Measurements from ENCODE around the gene BTN3A1. TPM values are rescaled to one million over a fixed set of nuclear protein-coding genes. Genes with fewer than 3 reads are reported as not detected.
"Not testable (repeated sequence)": the region's sequence is repeated elsewhere in the genome, so short reads cannot be mapped to it uniquely, and the experiment has no call there.

Gene BTN3A1
- polyA plus RNA-seq (2012; ENCODE audit: insufficient read depth, insufficient read length) = 29.3 TPM

GRCh38 chr6:26401987-26402658 is at the start of gene BTN3A1:
BTN3A1 (plus strand) TSS chr6:26402275; CDS start chr6:26405564, 3,289 bp downstream.
- peak within 1 kb of the TSS; percentile 64 for H3K4me3 ChIP-seq (ENCODE audit: low read length)
- DNase-seq (ENCODE audit: low read depth, low spot score) = peak; percentile 71

- no peak for DNase-seq (ENCODE audit: low read depth, low spot score)
These were observed 49.8 kb upstream of the BTN3A1 start for GRCh38 chr6:26352315-26352714.

GRCh38 chr6:26354162-26354561 is 47.9 kb upstream of the BTN3A1 start:
- no peak for DNase-seq (ENCODE audit: low read depth, low spot score)
- no peak overlapping the region for H3K4me3 ChIP-seq (ENCODE audit: low read length)

More at GRCh38 chr6:26352315-26352714, 49.8 kb upstream of the BTN3A1 start:
- no peak overlapping the region for H3K4me3 ChIP-seq (ENCODE audit: low read length)

- DNase-seq (ENCODE audit: low read depth, low spot score) = no peak
- H3K4me3 ChIP-seq (ENCODE audit: low read length) = no peak overlapping the region
These were observed 46.7 kb upstream of the BTN3A1 start for GRCh38 chr6:26355366-26355765.

- DNase-seq (ENCODE audit: low read depth, low spot score); H3K4me3 ChIP-seq (ENCODE audit: low read length): not testable (repeated sequence)
These were observed 44.5 kb upstream of the BTN3A1 start for GRCh38 chr6:26357543-26357942.

- DNase-seq (ENCODE audit: low read depth, low spot score) = peak; percentile 73
- no peak overlapping the region for H3K4me3 ChIP-seq (ENCODE audit: low read length)
These were observed 43.5 kb upstream of the BTN3A1 start for GRCh38 chr6:26358511-26358981.

GRCh38 chr6:26359765-26360164 is 42.3 kb upstream of the BTN3A1 start:
- DNase-seq (ENCODE audit: low read depth, low spot score) = no peak
- H3K4me3 ChIP-seq (ENCODE audit: low read length) = no peak overlapping the region

GRCh38 chr6:26360451-26361416 is 41.3 kb upstream of the BTN3A1 start:
- DNase-seq (ENCODE audit: low read depth, low spot score) = peak; percentile 96

GRCh38 chr6:26361544-26361943 is 40.5 kb upstream of the BTN3A1 start:
- peak overlapping the region; percentile 11 for H3K4me3 ChIP-seq (ENCODE audit: low read length)
- DNase-seq (ENCODE audit: low read depth, low spot score) = no peak

More at GRCh38 chr6:26360451-26361416, 41.3 kb upstream of the BTN3A1 start:
- H3K4me3 ChIP-seq (ENCODE audit: low read length) = peak overlapping the region; percentile 21

GRCh38 chr6:26362093-26362835 is 39.8 kb upstream of the BTN3A1 start:
- no peak for DNase-seq (ENCODE audit: low read depth, low spot score)
- no peak overlapping the region for H3K4me3 ChIP-seq (ENCODE audit: low read length)

GRCh38 chr6:26362836-26363220 is 39.2 kb upstream of the BTN3A1 start:
- H3K4me3 ChIP-seq (ENCODE audit: low read length) = no peak overlapping the region
- DNase-seq (ENCODE audit: low read depth, low spot score) = no peak

GRCh38 chr6:26363882-26364701 is 38.0 kb upstream of the BTN3A1 start:
- H3K4me3 ChIP-seq (ENCODE audit: low read length) = peak overlapping the region; percentile 83
- no peak for DNase-seq (ENCODE audit: low read depth, low spot score)

GRCh38 chr6:26365633-26365995 is 36.5 kb upstream of the BTN3A1 start:
- DNase-seq (ENCODE audit: low read depth, low spot score) = no peak
- H3K4me3 ChIP-seq (ENCODE audit: low read length) = peak overlapping the region; percentile 83

- peak overlapping the region; percentile 83 for H3K4me3 ChIP-seq (ENCODE audit: low read length)
- DNase-seq (ENCODE audit: low read depth, low spot score) = no peak
These were observed 35.6 kb upstream of the BTN3A1 start for GRCh38 chr6:26366504-26366903.

GRCh38 chr6:26367114-26367513 is 35.0 kb upstream of the BTN3A1 start:
- peak overlapping the region; percentile 7; the same call in 1 of the 2 replicates for H3K4me3 ChIP-seq (ENCODE audit: low read length)

GRCh38 chr6:26371813-26372212 is 30.3 kb upstream of the BTN3A1 start:
- not testable (repeated sequence) for DNase-seq (ENCODE audit: low read depth, low spot score); H3K4me3 ChIP-seq (ENCODE audit: low read length)

More at GRCh38 chr6:26367114-26367513, 35.0 kb upstream of the BTN3A1 start:
- no peak for DNase-seq (ENCODE audit: low read depth, low spot score)

GRCh38 chr6:26372308-26373144 is 29.5 kb upstream of the BTN3A1 start:
- no peak for DNase-seq (ENCODE audit: low read depth, low spot score)
- H3K4me3 ChIP-seq (ENCODE audit: low read length) = no peak overlapping the region
